Posterior cingulate gyrus (tissue), 11 donors: Measurements from ENCODE around the gene ACACB.

Source experiments
- DNase-seq, 10 donors: peaks; one replicate each; pipeline versions ENCODE4 v3.0.0 to v3.0.0-alpha.2; 2020 to 2021; ENCODE audit warnings: mixed read lengths in 3 of 10
- intact Hi-C: fragments of 100-400 bp; cut with DNase I; formaldehyde crosslinking; loops from one replicate; pipeline ENCODE4 v1.15.1; 2023

Gene ACACB

DNA sequence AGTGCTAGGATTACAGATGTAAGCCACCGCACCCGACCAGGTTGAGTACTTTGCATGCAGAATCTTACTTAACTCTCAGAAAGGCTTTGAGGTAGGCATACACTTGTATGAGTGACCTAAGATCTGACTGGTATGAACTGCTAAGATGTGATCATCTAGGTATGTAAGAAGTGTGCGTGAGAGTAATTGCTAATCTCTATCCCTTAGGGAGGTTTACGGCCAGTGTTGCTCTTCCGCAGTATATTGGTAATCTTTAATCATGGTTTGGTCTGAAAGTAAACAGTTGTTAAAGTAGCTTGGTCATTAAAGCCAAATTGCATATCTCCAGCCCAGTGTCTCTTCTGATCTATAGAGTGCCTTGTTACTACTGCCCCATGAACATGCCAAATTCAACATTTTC lies 11.2 kb upstream of the ACACB start:
- intact Hi-C loops, result no loop called here

DNA sequence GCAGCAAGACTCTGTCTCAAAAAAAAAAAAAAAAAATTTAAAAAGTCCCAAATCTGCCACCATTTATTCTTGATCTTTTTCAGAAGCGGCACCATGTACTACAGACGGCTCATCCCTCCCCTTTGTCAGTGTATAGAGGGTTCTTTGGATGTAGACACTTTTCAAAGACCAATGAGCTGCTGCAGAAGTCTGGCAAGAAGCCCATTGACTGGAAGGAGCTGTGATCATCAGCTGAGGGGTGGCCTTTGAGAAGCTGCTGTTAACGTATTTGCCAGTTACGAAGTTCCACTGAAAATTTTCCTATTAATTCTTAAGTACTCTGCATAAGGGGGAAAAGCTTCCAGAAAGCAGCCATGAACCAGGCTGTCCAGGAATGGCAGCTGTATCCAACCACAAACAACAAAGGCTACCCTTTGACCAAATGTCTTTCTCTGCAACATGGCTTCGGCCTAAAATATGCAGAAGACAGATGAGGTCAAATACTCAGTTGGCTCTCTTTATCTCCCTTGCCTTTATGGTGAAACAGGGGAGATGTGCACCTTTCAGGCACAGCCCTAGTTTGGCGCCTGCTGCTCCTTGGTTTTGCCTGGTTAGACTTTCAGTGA lies 6.5 kb upstream of the ACACB start:
- no peak for DNase-seq
- intact Hi-C loops, result loop anchor here (5.0 kb wide), 2 partner anchors 42 to 277 kb away; no protein-coding TSS in a partner anchor

More for the DNA sequence above, 11.2 kb upstream of the ACACB start:
- no peak for DNase-seq

DNA sequence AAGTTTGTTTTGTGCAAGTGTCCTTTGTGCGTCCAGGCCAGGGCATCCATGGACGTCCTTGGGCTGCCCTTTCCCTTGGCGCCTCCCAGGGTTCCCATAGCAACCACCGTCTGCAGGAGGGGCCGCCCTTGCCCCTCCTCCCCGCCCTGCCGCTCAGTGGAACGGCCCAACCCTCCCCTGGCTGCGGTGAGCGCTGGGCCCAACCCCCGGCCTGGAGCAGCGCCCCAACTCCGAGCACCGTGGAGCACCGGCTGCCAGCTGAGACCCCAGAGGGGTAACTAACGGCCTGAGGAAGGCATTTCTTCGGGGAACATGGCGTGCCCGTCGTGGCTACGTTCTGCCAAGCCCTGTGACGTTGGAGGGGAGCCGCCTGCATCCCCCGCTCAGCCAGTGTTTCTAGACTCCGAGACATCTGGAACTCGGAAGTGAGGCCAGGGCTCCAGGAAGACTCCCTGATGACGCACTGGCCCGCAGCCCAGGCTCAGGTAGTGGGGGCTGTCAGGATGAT lies 5.3 kb upstream of the ACACB start:
- intact Hi-C loops, result loop anchor here (5.0 kb wide), 2 partner anchors 41 to 276 kb away; no protein-coding TSS in a partner anchor
- DNase-seq, result peak; percentile 76 to 97 (median 84)

DNA sequence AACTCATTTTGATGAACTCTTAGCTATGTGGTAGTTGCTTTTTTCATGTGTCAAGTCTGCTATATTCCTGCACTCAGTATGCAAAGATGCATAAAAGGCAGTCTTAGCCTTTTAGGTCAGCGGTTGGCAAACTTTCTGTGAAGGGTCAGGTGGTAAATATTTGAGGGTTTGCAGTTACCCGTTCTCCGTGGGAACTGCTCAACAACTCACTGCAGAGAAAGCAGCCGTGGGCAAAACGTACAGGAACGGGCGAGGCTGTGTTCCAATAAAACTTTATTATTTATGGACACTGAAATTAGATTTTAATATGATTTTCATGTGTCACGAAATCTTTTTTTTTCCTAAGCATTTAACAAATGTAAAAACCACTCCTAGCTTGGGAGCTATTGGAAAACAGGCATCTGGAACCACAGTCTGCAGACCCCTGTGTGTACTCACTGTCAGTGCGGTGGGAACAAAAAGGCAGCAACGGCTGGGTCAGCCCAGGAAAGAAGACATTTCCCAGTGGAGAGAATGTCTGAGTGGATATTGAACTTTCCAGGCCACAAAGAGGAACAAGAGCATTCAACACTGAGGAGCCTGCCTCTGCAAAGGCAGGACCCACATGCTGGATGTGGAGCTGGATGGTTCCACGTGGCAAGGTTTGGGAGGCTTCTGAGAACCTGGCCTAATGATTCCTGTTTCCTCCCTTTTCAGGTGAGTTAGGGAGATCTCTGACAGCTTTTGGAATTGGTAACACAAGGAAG lies 3.5 kb upstream of the ACACB start:
- intact Hi-C loops, result loop anchor here (5.0 kb wide), 2 partner anchors 39 to 274 kb away; no protein-coding TSS in a partner anchor
- no peak for DNase-seq

- DNase-seq, result no peak
- intact Hi-C loops, result loop anchor here (5.0 kb wide), 2 partner anchors 39 to 274 kb away; no protein-coding TSS in a partner anchor
Measured at GRCh38 chr12:109113661-109114321, 2.6 kb upstream of the ACACB start.

- intact Hi-C loops, result loop anchor here (5.0 kb wide), 2 partner anchors 38 to 273 kb away; no protein-coding TSS in a partner anchor
- DNase-seq, result no peak
Measured at GRCh38 chr12:109114644-109115043, 1.7 kb upstream of the ACACB start.

GRCh38 chr12:109115404-109115757 lies 1.0 kb upstream of the ACACB start:
- DNase-seq, result no peak
- intact Hi-C loops, result no loop called here

GRCh38 chr12:109116611-109116949 lies 193 bp downstream of the ACACB start:
- no peak for DNase-seq
- intact Hi-C loops, result no loop called here

DNA sequence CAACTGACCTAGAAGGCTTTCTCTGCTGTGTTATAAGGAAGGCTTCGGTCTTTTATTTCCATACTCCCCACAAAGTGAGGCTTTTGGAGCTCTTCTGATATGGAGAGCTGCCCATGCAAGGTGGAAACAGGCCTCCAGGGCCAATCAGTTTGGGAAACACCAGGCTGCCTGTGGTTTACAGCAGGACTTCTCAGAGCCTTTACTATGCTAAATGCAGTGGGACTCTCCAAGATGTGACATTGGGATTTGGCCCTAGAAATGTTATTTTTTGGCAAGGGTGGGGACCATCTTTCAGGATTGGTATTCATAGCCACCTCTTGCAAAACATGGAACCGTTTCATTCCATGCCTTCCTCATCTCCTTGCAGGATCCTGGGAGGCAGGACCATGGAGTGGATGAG lies 3.7 kb downstream of the ACACB start:
- intact Hi-C loops, result no loop called here

GRCh38 chr12:109120557-109120956 lies 4.2 kb downstream of the ACACB start:
- DNase-seq, result no peak
- intact Hi-C loops, result no loop called here

More for the DNA sequence above, 3.7 kb downstream of the ACACB start:
- DNase-seq, result no peak

- intact Hi-C loops, result no loop called here
- no peak for DNase-seq
Measured at GRCh38 chr12:109121346-109121880, 5.0 kb downstream of the ACACB start.

GRCh38 chr12:109124878-109125648 lies 8.7 kb downstream of the ACACB start:
- intact Hi-C loops, result no loop called here
- DNase-seq, result no peak

GRCh38 chr12:109125791-109126190 lies 9.4 kb downstream of the ACACB start:
- intact Hi-C loops, result no loop called here
- no peak for DNase-seq

GRCh38 chr12:109126784-109127183 lies 10.4 kb downstream of the ACACB start:
- intact Hi-C loops, result no loop called here
- DNase-seq, result no peak

DNA sequence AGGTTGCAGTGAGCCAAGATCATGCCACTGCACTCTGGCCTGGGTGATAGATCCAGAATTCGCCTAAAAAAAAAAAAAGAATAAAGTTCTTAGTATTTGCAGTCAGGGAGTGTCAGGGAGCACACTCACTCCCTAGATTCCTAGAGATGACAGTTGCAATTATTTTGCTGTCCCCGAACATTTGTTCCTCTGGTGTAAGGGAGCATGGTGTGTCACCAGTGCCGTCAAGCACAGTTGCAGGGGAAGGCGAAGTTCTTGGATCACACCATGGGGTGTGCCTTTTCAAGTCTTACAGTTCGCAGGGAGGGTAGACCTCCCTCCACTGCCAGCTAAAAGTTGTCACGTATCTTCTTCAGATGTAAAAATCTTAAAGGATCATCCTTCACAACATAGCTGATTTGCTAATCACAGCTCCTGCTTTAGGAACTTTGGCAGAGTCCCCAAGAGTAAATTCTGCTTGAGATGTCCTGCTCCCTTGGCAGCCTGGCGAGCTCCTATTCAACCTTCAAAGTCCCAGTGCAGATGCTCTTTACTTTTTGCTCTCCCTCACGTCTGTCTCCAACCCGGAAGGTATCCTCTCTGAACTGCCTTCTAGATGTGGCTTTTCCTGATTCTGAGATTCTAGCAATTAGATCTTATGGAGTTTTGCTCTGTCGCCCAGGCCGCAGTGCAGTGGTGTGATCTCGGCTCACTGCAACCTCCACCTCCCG lies 11.3 kb downstream of the ACACB start:
- DNase-seq, result no peak
- intact Hi-C loops, result no loop called here

- intact Hi-C loops, result no loop called here
- DNase-seq, result no peak
Measured at GRCh38 chr12:109130297-109131153, 14.1 kb downstream of the ACACB start.

DNA sequence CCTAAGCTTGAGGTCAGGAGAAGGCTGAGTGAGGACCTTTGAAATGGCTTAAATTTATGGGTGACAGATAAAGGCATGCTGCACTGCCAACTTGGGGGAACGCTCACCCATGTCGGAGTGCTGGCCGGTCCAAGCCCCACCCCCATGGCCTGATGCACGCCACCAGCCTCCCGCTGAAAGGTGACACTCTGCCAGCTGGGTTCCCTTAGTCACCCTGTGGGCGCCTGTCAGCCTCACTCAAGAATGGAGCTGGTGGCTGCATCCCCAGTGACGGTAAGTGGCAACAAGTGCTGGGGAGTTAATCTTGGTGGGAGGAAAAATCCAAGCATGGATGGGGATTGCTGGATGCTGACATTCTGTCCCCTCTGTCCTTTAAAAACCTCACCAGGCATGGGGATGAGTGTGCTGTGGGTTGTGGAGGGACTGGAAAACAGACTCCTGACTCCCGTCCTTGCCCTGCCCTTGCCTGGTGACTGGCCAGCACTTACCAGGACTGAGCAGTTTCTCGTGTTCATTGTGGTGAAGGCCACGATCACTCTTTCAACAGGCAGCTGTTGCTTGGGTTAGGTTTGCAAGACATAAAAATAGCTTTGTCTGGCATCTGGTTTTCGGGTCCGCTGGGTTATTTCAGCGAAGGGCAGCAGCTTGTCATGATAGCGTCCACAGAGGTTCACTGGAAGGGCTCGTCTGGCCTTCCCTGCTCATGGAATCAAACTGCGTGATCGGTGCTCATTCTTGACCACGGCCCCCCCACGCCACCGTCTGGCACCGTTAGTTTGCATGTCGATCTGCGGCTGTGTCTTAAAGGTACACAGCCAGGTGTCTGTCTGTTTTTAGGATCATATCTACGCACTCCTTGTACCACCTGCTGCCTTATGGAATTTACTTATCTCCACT lies 15.0 kb downstream of the ACACB start:
- intact Hi-C loops, result no loop called here

More for the DNA sequence above, 15.0 kb downstream of the ACACB start:
- peak in 2 of 10 donors; percentile 18 to 87 for DNase-seq
